Progenitor cell of endocrine pancreas (in vitro differentiated cells): ENCODE measurements around the gene PLPP7. TPM values are rescaled to one million over a fixed set of nuclear protein-coding genes. Genes with fewer than 3 reads are reported as not detected.

ENCODE experiments used
- DNase-seq: peaks from one replicate; pipeline ENCODE4 v3.0.0; 2021; ENCODE audit warnings: low spot score; ENCODE audit not compliant: unreplicated experiment
- H3K27ac Mint-ChIP-seq: 2 replicates; pipeline ENCODE4 v1.8.0; 2021; ENCODE audit warnings: mild to moderate bottlenecking, moderate library complexity, mixed read lengths
- H3K27me3 Mint-ChIP-seq: 2 replicates; pipeline ENCODE4 v1.8.0; 2021; ENCODE audit warnings: mixed read lengths
- H3K36me3 Mint-ChIP-seq: 2 replicates; pipeline ENCODE4 v1.8.0; 2022; ENCODE audit warnings: mixed read lengths; ENCODE audit not compliant: insufficient read depth
- H3K4me1 Mint-ChIP-seq: 2 replicates; pipeline ENCODE4 v1.8.0; 2021; ENCODE audit warnings: low read depth, mixed read lengths
- H3K4me3 Mint-ChIP-seq: 2 replicates; pipeline ENCODE4 v1.8.0; 2021; ENCODE audit warnings: low read depth, mild to moderate bottlenecking, moderate library complexity, mixed read lengths
- H3K9me3 Mint-ChIP-seq: 2 replicates; pipeline ENCODE4 v1.8.0; 2021; ENCODE audit warnings: low read depth, mixed read lengths
- total RNA-seq: library from RNA; stranded (reverse); gene quantifications from 2 replicates; pipeline ENCODE4 v1.2.1, GENCODE V29; 2021
- TF ChIP-seq, protein P1 (sequence below): fragments of 200-600 bp; sonication (generic); IDR thresholded peaks from one replicate; pipeline ENCODE4 v1.5.0; 2021; ENCODE audit warnings: antibody characterized with exemption, mild to moderate bottlenecking; ENCODE audit not compliant: unreplicated experiment

PLPP7 gene
- total RNA-seq, 1 donor from 2014 or later, result 3.6 TPM

- Mint-ChIP-seq H3K27ac (no peak overlapping the region), H3K4me3 (no peak overlapping the region), H3K27me3 (no peaks in the 10 kb centered on the region), H3K36me3 (no peaks in the 10 kb centered on the region), H3K4me1 (no peaks in the 10 kb centered on the region), H3K9me3 (no peaks in the 10 kb centered on the region)
- DNase-seq, result no peak
- TF ChIP-seq, protein P1, sequence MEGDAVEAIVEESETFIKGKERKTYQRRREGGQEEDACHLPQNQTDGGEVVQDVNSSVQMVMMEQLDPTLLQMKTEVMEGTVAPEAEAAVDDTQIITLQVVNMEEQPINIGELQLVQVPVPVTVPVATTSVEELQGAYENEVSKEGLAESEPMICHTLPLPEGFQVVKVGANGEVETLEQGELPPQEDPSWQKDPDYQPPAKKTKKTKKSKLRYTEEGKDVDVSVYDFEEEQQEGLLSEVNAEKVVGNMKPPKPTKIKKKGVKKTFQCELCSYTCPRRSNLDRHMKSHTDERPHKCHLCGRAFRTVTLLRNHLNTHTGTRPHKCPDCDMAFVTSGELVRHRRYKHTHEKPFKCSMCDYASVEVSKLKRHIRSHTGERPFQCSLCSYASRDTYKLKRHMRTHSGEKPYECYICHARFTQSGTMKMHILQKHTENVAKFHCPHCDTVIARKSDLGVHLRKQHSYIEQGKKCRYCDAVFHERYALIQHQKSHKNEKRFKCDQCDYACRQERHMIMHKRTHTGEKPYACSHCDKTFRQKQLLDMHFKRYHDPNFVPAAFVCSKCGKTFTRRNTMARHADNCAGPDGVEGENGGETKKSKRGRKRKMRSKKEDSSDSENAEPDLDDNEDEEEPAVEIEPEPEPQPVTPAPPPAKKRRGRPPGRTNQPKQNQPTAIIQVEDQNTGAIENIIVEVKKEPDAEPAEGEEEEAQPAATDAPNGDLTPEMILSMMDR, result no peak
Observed at GRCh38 chr9:131299346-131299960, 9.9 kb downstream of the PLPP7 start.

- Mint-ChIP-seq H3K27ac (no peak overlapping the region), H3K4me1 (peaks cover 4% of the 10 kb centered on the region), H3K9me3 (no peaks in the 10 kb centered on the region), H3K4me3 (no peak overlapping the region), H3K27me3 (no peaks in the 10 kb centered on the region), H3K36me3 (no peaks in the 10 kb centered on the region)
- DNase-seq, result no peak
- TF ChIP-seq, protein P1, result no peak
Observed at GRCh38 chr9:131299961-131300347, 10.4 kb downstream of the PLPP7 start.

DNA sequence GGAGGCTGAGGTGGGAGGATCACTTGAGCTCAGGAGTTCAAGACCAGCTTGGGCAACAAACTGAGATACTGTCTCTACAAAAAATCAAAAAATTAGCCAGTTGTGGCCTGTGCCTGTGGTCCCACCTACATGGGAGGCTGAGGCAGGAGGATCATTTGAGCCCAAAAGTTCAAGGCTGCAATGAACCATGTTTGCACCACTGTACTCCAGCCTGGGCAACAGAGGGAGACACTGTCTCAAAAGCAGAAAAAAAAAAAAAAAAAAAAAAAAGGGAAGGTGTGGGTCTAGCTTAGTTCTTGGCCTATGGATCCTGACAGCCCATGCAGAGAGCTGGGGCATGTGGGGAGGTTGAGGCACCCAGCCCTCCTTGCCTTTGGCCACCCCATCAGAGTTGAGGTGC is 10.9 kb downstream of the PLPP7 start:
- Mint-ChIP-seq H3K36me3 (no peaks in the 10 kb centered on the region), H3K4me3 (no peak overlapping the region), H3K27me3 (no peaks in the 10 kb centered on the region), H3K9me3 (no peaks in the 10 kb centered on the region), H3K27ac (no peak overlapping the region), H3K4me1 (peaks cover 6% of the 10 kb centered on the region)
- TF ChIP-seq, protein P1, result no peak
- no peak for DNase-seq

DNA sequence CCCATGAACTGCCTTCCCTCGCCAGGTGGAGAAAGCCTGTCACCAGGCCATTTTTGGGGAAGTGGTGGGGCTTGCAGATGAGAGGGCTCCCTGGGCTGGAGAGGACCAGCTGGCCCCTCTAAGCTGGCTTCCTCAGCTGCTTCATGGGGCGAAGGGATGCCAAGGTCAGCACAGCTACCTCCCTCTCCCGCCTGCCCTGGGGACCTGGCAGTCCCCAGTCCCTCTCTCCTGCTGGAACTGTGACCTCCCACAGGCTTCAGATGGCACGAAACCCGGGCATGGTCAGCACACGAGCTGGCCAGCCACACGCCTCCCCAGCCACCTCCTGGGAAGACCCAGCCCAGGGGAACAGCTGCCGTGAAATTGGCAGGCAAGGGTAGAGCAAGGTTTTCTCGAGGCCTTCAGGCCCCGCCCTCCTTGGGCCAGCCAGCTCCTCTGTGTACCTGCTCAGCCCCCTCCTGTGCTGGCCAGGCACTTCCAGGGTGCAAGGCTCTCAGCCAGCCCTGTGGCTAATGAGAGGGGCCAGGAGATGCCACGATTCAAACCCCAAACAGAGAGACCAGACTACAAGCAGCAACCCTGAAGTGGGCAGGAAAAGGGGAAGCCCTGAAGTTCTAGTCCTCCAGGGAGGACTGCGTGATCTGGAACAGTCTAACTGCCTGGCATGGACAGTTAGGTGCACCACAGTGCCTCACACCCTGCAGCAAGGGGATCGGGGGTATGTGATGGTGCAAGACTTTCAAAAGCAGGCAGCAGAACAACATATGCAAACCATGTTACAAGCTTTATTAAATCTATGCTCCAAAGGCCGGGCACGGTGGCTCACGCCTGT is 12.9 kb downstream of the PLPP7 start:
- no peak overlapping the region for H3K27ac Mint-ChIP-seq
- no peaks in the 10 kb centered on the region for H3K36me3 Mint-ChIP-seq
- H3K9me3 Mint-ChIP-seq, result no peaks in the 10 kb centered on the region
- H3K4me1 Mint-ChIP-seq, result peaks cover 6% of the 10 kb centered on the region
- no peaks in the 10 kb centered on the region for H3K27me3 Mint-ChIP-seq
- DNase-seq, result no peak
- TF ChIP-seq, protein P1, result no peak
- no peak overlapping the region for H3K4me3 Mint-ChIP-seq

GRCh38 chr9:131303381-131304321 is 14.1 kb downstream of the PLPP7 start:
- H3K27me3 Mint-ChIP-seq, result no peaks in the 10 kb centered on the region
- no peak for DNase-seq
- H3K36me3 Mint-ChIP-seq, result no peaks in the 10 kb centered on the region

More at GRCh38 chr9:131303381-131304321, 14.1 kb downstream of the PLPP7 start:
- TF ChIP-seq, protein P1, result no peak
- Mint-ChIP-seq H3K4me3 (no peak overlapping the region), H3K4me1 (peaks cover 6% of the 10 kb centered on the region), H3K9me3 (no peaks in the 10 kb centered on the region), H3K27ac (no peak overlapping the region)
